ENCODE measurements around the gene GDI1.

- TF ChIP-seq CTCF (conservative IDR thresholded peaks at IDR 0.05) (no peak), EZH2 (IDR thresholded peaks at IDR 0.05; ENCODE audit: low read depth) (no peak)
These were observed 49.1 kb downstream of the GDI1 start for GRCh38 chrX:154486052-154486395.

Data from PC-9 (cell line).